Measurements from ENCODE around the gene MRPL51.

Gene MRPL51

GRCh38 chr12:6442836-6443235, 50.2 kb downstream of the MRPL51 start:
- FAIRE-seq (no peak), DNase-seq (ENCODE audit: insufficient read length, low spot score) (no peak)

Data from GM19239 (cell line).